SK-N-SH treated with all-trans-retinoic acid at 6 μM for 48 hours (cell line): ENCODE data around the gene YWHAE.

Source experiments
- ATAC-seq: fragments of 200-7000 bp; cut with Tn5 transposase; 3 replicates; pipeline ENCODE4 v1.9.1; 2020; ENCODE audit warnings: mild to moderate bottlenecking, moderate library complexity
- BACH2 ChIP-seq: fragments of 250-450 bp; sonication (Bioruptor Pico); IDR thresholded peaks from 2 replicates; pipeline ENCODE4 v1.9.0; 2021; ENCODE audit warnings: mild to moderate bottlenecking, borderline replicate concordance
- CREB5 ChIP-seq: fragments of 250-450 bp; sonication (Bioruptor Pico); IDR thresholded peaks from 2 replicates; pipeline ENCODE4 v1.5.1; 2020; ENCODE audit warnings: low read depth, mild to moderate bottlenecking, moderate library complexity
- CSRNP3 ChIP-seq: fragments of 250-450 bp; sonication (Bioruptor Pico); IDR thresholded peaks from 2 replicates; pipeline ENCODE4 v1.5.1; 2021; ENCODE audit warnings: mild to moderate bottlenecking, moderate library complexity
- ESRRG ChIP-seq: fragments of 250-450 bp; sonication (Bioruptor Pico); IDR thresholded peaks from 2 replicates; pipeline ENCODE4 v1.6.1; 2021; ENCODE audit warnings: mild to moderate bottlenecking
- GLIS3 ChIP-seq: fragments of 250-450 bp; sonication (Bioruptor Pico); IDR thresholded peaks from 2 replicates; pipeline ENCODE4 v1.5.0; 2020; ENCODE audit warnings: mild to moderate bottlenecking, moderate library complexity
- OSR1 ChIP-seq: fragments of 250-450 bp; sonication (Bioruptor Pico); IDR thresholded peaks from 2 replicates; pipeline ENCODE4 v1.8.0; 2022; ENCODE audit warnings: moderate library complexity, mild to moderate bottlenecking, inconsistent platforms
- PATZ1 ChIP-seq: fragments of 250-450 bp; sonication (Bioruptor Pico); IDR thresholded peaks from 2 replicates; pipeline ENCODE4 v1.8.0; 2020; ENCODE audit warnings: mild to moderate bottlenecking, moderate library complexity, borderline replicate concordance
- POU6F1 ChIP-seq: fragments of 250-450 bp; sonication (Bioruptor Pico); IDR thresholded peaks from 2 replicates; pipeline ENCODE4 v1.8.0; 2021; ENCODE audit warnings: low read depth, mild to moderate bottlenecking, moderate library complexity, borderline replicate concordance
- PPARA ChIP-seq: fragments of 250-450 bp; sonication (Bioruptor Pico); IDR thresholded peaks from 2 replicates; pipeline ENCODE4 v1.5.0; 2020; ENCODE audit warnings: mild to moderate bottlenecking, borderline replicate concordance
- RARB ChIP-seq: fragments of 250-450 bp; sonication (Bioruptor Pico); IDR thresholded peaks from 2 replicates; pipeline ENCODE4 v1.8.0; 2021; ENCODE audit warnings: mild to moderate bottlenecking, moderate library complexity
- SNAI2 ChIP-seq: fragments of 250-450 bp; sonication (Bioruptor Pico); IDR thresholded peaks from 2 replicates; pipeline ENCODE4 v1.5.0; 2020; ENCODE audit warnings: mild to moderate bottlenecking, moderate library complexity
- TCF4 ChIP-seq: fragments of 250-450 bp; sonication (Bioruptor Pico); IDR thresholded peaks from 2 replicates; pipeline ENCODE4 v1.8.0; 2021; ENCODE audit warnings: mild to moderate bottlenecking, moderate library complexity, borderline replicate concordance
- TOX ChIP-seq: fragments of 250-450 bp; sonication (Bioruptor Pico); IDR thresholded peaks from 2 replicates; pipeline ENCODE4 v1.8.0; 2021; ENCODE audit warnings: mild to moderate bottlenecking, moderate library complexity, borderline replicate concordance
- TSHZ2 ChIP-seq: fragments of 250-450 bp; sonication (Bioruptor Pico); IDR thresholded peaks from 2 replicates; pipeline ENCODE4 v1.5.0; 2020; ENCODE audit warnings: mild to moderate bottlenecking, moderate library complexity
- ZC3H10 ChIP-seq: fragments of 250-450 bp; sonication (Bioruptor Pico); IDR thresholded peaks from 2 replicates; pipeline ENCODE4 v1.5.1; 2021; ENCODE audit warnings: mild to moderate bottlenecking, moderate library complexity
- ZFP3 ChIP-seq: fragments of 250-450 bp; sonication (Bioruptor Pico); IDR thresholded peaks from 2 replicates; pipeline ENCODE4 v1.5.0; 2020; ENCODE audit warnings: mild to moderate bottlenecking, moderate library complexity
- ZFP30 ChIP-seq: fragments of 450-650 bp; formaldehyde crosslinking; IDR thresholded peaks from 2 replicates; pipeline ENCODE4 v1.5.0; 2022; ENCODE audit warnings: mild to moderate bottlenecking, moderate library complexity
- ZNF565 ChIP-seq: fragments of 450-650 bp; formaldehyde crosslinking; conservative IDR thresholded peaks from 2 replicates; pipeline ENCODE4 v1.5.0; 2020; ENCODE audit warnings: low read depth, mild to moderate bottlenecking, moderate library complexity
- ZNF70 ChIP-seq: fragments of 450-650 bp; formaldehyde crosslinking; IDR thresholded peaks from 2 replicates; pipeline ENCODE4 v1.5.0; 2020; ENCODE audit warnings: mild to moderate bottlenecking, moderate library complexity
- ZNF8 ChIP-seq: fragments of 450-650 bp; formaldehyde crosslinking; IDR thresholded peaks from 2 replicates; pipeline ENCODE4 v1.5.0; 2020; ENCODE audit warnings: mild to moderate bottlenecking, moderate library complexity

The YWHAE gene

GRCh38 chr17:1373707-1374237, 26.2 kb downstream of the YWHAE start:
- TF ChIP-seq TOX (CRISPR knock-in tag), result no peak
- no peak for TF ChIP-seq CSRNP3 (CRISPR knock-in tag)
- TF ChIP-seq TSHZ2 (CRISPR knock-in tag), result no peak
- TF ChIP-seq PPARA, result no peak
- TF ChIP-seq SNAI2 (CRISPR knock-in tag), result no peak
- TF ChIP-seq ZNF70, result no peak
- TF ChIP-seq OSR1 (CRISPR knock-in tag), result no peak
- no peak for ATAC-seq

GRCh38 chr17:1372618-1373017, 27.4 kb downstream of the YWHAE start:
- ATAC-seq, result no peak
- no peak for TF ChIP-seq OSR1 (CRISPR knock-in tag)
- no peak for TF ChIP-seq ZNF70
- TF ChIP-seq ESRRG (CRISPR knock-in tag), result no peak
- TF ChIP-seq ZC3H10 (CRISPR knock-in tag), result no peak
- TF ChIP-seq TSHZ2 (CRISPR knock-in tag), result no peak
- no peak for TF ChIP-seq PPARA
- no peak for TF ChIP-seq RARB (CRISPR knock-in tag)
- TF ChIP-seq CSRNP3 (CRISPR knock-in tag), result no peak
- TF ChIP-seq ZNF8 (CRISPR knock-in tag), result no peak
- no peak for TF ChIP-seq GLIS3 (CRISPR knock-in tag)
- TF ChIP-seq SNAI2 (CRISPR knock-in tag), result no peak
- TF ChIP-seq PATZ1 (CRISPR knock-in tag), result no peak
- no peak for TF ChIP-seq TCF4 (CRISPR knock-in tag)
- no peak for TF ChIP-seq ZNF565
- no peak for TF ChIP-seq POU6F1 (CRISPR knock-in tag)
- no peak for TF ChIP-seq ZFP30
- TF ChIP-seq BACH2 (CRISPR knock-in tag), result no peak
- no peak for TF ChIP-seq CREB5 (CRISPR knock-in tag)
- TF ChIP-seq ZFP3 (CRISPR knock-in tag), result no peak
